GM19395 (cell line): ENCODE data around the gene AKIRIN2.

Experiments used
- ATAC-seq: cut with Tn5 transposase; IDR thresholded peaks from one replicate; pipeline ENCODE4 v1.9.1; 2021; ENCODE audit warnings: mild to moderate bottlenecking, moderate library complexity; ENCODE audit not compliant: unreplicated experiment

Gene AKIRIN2

DNA sequence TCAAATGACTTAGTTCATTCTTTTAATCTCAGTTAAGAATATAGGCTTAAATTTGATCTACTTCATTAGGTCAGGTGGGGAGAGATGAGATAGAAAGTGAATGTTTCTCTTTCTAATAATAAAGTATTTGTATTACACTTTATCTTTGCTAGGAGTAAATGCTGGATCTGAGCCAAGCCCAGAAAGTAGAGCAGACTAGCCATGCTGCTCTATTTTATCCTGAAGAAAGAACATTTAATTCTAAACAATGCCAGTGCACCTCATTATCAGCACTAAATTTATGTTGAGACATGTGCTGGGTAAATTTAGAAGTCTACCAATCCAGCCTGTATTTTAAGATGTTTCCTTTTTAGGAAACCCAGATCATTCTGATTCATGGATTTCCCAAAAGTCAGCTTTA is 43.5 kb downstream of the AKIRIN2 start:
- no peak for ATAC-seq

DNA sequence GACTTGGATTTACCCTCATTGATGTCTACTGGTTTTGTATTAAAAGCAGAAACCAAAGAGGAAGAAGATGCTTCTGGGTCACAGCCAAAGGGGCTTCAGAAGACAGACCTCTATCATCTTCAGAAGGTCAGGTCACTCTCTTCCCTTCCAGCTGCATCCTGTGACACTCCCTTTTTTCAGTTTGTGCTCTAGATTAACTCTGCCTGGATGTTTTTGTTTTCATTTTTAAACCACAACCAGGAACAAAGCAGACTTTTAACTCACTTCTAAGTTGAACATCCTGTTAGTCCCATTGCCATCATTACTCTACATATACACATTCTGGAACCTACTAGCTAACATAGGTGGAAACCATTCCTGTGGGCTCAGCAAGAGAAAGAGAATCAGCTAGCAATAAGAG is 45.2 kb downstream of the AKIRIN2 start:
- peak; percentile 85 for ATAC-seq

DNA sequence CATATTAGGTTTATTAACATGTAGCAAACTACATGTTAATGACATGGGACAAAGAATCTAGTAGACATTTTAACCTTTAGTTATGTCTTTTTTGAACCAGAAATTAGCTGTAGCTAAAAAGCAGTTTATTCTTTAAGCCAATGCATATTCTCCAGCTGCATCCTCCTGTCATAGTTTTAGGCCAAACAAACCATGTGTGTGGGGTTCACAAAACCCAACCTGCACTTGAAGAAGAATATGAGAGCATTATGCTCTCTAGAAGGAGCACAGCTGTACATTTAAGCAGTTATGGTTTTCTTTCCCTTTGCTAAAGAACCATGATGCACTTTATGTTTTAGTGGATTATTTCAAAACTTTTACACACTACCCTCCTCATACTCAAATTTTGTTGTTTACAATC is 46.2 kb downstream of the AKIRIN2 start:
- ATAC-seq = no peak

DNA sequence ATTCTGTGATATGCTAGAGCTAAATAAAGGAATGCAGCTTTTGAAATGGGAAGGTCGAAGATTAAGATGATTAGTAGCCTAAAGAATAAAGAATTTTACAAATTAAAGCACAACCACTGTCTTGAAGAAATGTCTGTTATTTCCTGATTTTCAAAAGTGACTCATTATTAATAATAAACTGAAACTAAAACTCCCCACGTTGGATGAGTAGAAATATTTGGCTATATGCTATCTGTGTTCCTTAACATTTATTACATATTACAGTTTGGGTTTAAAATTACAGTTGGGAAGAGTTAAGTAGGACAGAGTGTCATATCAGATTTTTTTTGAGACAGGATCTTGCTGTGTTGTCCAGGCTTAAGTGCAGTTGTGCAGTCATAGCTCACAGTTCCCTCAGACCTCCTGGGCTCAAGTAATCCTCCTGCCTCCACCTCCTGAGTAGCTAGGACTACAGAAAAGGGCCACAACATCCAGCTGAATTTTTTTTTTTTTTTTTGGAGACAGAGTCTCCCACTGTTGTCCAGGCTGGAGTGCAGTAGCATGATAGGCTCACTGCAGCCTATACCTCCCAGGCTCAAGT is 47.1 kb downstream of the AKIRIN2 start:
- no peak for ATAC-seq

DNA sequence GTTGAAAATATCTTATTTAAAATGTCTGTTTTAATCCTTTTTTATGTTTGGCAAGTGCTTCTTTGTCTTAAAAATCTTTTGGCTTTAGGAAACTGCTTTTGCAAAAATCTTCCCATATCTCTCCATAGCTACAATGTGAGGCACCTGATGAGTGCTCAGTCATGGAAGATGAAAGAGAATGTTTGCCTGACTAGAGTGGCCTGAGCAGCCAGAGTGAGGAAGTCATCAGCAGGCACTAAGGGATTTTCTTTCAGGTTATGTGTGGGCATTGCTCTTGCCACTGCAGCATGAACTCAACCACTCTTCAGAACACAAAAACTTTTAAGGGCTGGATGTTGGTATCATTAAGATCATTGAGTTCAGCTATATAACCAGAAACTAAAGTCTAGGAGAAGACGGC is 47.9 kb downstream of the AKIRIN2 start:
- ATAC-seq = no peak

DNA sequence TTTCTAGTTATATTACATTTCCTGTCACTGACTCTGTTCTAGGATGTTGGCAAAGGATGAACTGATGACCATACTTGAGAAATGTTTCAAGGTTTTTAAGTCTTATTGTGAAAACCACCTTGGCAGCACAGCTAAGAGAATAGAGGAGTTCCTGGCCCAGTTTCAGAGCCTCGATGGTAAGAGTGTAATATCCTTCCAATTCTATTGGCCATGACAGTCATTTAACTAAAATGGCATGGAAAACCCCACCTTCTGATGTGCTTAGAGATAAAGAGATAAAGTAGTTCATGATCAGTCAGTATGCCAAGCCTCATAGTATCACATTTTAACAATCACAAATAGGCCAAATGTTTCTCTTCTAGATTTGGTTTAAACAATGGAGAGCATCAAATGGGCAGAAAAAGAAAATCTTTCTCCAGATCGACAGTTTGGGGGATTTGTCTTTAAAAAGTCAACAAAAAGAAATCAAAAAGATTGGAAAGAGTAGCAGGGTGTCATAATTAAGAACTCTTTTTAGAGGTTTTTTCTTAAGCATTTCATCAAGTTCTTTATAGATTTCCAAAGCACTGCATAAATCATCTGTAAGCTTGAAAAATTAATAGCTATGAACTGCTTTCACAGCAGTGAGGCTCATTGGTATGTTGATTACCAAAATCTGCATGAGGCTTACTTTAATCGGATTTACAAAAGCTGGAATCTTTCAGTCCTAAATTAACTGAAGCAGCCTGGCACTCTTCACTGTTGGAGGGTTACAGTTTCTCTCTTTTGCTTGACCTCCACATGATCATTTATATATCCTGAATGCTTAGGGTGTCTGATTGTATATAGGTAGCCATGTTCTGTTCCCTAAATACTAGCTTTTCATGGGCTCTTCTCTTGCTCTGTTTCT is 48.7 kb downstream of the AKIRIN2 start:
- no peak for ATAC-seq

DNA sequence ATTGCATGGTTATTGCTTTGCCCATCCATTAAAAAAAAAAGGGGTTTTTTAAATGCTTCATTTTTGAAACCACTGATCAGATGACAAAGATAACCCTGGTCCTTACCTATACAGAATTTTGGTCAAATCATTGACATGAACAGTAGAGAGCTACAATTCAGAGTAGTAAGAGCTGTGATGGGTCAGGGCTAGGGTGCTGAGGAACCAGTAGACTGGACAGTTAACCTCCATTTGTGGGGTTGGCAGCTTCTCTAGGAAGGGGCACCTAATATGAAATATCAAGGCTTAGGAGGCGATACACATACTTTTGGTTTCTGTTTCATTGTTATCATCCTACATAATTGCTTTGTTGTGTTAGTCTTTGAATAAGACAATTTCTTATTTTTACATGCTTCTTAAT is 57.0 kb downstream of the AKIRIN2 start:
- no peak for ATAC-seq

DNA sequence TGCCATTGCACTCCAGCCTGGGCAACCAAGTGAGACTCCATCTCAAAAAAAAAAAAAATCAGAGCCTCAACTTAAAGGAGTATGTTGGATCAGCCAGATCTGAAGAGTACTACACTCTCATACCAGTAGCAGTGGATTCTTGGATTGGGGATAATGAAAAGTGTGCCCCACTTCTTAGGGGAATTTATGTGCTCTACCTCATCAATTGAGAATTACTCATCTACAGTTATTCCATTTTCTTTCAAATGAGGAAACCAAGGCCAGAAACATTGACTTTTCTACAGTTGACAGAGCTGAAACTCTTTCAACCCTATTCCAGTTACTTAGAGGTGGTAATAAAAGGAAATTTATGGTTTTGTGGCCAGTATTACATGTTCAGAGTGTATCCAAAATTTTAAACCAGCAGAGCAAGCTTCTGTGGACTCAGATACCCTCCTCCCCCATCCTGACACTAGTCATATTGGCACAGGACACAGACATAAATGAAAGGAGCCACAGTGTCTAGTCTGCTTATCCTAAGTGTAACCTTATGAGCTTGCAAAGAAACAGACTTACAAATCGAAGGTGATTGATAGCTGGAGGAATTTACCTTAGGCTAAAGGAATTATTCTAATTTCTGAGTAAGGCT is 60.9 kb downstream of the AKIRIN2 start:
- no peak for ATAC-seq

DNA sequence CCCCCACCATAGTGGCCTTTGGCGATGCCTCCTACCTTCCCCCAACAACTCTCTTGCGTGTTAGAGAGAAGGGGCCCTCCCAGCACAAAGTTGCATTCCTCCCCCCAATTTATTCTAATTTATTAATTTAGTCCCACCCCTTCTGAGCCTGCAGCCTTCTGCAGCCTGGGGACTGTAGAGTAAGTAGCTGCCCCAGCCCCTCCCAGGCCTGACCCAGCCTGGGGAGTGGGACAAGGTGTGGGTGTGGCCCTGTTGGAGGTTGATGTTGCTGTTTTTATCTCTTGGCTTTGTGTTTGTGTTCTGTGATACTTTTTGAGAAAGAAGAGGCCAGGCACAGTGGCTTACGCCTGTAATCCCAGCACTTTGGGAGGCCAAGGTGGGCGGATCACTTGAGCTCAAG is 62.7 kb downstream of the AKIRIN2 start:
- ATAC-seq = no peak

DNA sequence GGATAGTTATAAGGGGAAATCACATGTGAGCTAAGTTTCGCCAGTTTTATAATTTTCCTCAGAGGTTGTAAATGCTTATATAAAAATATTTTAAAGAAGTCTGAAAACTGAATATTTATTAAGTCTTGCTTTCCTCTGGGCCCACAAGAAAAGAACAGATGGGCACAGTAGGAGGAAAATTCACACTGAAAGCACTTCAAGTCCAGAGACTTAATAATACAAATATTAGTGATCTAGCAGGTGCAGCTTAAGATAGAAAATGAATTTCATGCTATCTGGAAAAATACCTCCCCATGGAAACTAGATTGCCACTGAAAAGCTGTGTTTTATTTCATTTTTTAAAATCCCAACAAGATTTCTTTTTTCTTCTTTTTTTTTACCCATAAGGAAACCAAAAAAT is 64.9 kb downstream of the AKIRIN2 start:
- ATAC-seq = no peak

DNA sequence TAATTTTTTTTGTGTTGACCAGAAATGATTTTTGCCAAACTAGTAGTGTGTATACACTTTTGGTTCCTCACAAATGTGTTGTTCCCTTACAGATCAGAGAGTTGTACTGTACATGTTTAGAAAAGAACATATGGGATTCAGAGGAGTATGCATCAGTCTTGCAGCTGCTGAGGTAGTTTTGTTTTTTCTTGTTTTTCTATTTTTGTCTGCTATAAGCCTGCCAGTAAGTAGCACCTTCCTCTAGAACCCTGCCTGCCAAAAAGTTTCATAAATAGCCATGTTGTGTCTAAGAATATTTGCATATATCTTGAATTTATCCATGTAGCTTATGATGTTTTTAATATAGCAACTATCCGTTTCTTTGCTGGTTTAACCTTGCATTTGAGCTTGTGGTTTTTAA is 65.7 kb downstream of the AKIRIN2 start:
- no peak for ATAC-seq

DNA sequence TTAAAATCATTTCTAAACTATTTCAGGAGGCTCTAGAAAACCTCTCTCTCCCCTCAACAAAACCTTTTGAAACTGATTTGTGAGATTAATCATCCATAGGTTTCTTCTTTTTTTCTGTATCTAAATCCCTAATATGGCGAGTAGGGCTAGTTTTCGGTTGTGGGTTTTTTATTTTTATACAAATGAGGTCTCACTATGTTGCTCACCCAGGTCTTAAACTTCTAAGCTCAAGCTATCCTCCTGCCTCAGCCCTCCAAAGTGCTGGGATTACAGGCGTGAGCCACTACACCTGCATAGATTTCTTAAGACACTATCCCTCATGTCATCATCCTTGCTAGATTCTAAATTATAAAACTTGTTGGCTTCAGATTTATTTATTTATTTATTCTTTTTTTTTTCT is 68.2 kb downstream of the AKIRIN2 start:
- no peak for ATAC-seq

DNA sequence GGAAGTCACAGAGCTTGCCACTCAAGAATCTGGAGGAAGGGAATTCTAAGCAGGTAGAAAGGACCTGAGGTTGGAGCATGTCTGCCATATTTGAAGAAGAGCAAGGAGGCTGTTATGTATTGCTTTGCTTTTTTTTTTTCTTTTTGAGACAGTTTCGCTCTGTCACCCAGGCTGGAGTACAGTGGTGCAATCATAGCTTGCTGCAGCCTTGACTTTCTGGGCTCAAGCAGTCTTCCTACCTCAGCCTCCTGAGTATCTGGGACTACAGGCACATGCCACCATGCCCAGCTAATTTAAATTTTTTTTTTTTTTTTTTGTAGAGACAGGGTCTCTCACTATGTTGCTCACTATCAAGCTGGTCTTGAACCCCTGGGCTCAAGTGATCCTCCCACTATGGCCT is 71.3 kb downstream of the AKIRIN2 start:
- ATAC-seq = no peak

DNA sequence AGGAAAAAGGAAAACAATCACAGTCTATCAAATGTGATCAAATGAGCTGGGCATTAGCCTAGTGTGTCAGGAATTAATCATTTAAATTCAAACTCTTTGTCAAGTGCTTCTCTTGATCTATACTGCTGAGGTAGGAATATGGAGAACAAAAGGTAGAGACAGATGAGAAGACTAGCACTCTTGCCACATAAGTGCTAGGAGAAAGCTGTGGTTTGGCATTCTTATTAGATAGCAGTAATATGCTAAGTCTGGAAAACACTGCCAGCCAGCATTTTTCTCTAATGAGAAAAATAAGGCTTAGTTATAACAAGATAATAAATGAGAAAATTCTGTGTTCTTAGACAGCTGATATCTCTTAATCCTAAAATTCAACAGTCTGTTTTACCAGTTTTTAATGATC is 73.2 kb downstream of the AKIRIN2 start:
- ATAC-seq = no peak

DNA sequence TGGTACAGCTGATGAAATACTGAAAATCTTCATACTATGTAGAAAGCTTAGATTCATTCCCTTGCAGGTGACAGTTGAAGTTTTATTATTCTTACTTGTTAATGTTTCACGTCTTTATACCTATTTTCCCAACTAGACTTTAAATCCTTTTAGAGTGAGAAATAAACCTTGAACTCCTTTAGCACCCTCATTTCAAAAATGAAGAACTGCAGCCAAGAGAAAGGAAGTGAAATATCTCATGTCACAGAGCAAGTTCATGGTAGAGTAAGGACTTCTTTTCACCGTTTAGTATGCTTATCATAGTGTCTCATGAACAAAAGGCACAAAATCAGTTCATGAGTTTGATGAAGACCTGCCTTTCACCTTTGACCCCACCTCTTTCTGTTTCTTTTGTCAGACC is 73.6 kb downstream of the AKIRIN2 start:
- ATAC-seq = no peak
